Inferior parietal cortex (tissue), 1 donor: Measurements from ENCODE around the gene KDM4B.

Experiments
- DNase-seq: peaks from one replicate; pipeline ENCODE4 v3.0.0-alpha.2; 2016; ENCODE audit errors: extremely low spot score

KDM4B gene

GRCh38 chr19:5103812-5104410 lies 135.0 kb downstream of the KDM4B start:
- no peak for DNase-seq

- no peak for DNase-seq
Observed at GRCh38 chr19:5104871-5105351, 136.0 kb downstream of the KDM4B start.

DNA sequence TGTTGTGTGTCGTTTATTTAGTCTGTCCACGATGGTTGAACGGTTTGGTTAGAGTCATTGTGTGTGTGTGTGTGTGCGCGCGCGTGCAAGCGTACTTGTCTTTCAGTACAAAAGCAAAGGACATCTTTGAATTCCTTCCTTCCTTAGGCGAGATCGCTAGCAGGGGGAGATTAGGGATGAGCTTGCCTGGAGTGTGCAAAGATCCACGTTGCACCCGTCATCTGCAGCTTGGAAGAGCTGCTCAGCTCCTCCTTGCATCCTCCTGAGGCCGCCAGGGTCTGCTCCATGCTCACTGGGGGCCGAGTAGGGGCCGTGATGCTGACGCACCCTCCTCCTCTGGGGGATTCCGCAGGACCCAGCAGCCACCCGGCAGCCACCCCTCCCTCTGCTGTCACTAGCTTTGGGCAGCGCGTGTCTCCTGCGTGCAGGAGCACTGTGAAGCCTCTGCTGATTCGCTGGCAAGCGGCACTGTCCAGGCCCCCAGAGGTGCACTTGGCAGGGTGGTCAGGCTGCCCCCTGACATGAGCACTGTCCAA lies 137.3 kb downstream of the KDM4B start:
- no peak for DNase-seq

GRCh38 chr19:5106971-5107370 lies 138.1 kb downstream of the KDM4B start:
- no peak for DNase-seq

- DNase-seq: no peak
Observed at GRCh38 chr19:5107432-5108122, 138.7 kb downstream of the KDM4B start.

GRCh38 chr19:5108123-5108596 lies 139.2 kb downstream of the KDM4B start:
- DNase-seq: no peak

DNA sequence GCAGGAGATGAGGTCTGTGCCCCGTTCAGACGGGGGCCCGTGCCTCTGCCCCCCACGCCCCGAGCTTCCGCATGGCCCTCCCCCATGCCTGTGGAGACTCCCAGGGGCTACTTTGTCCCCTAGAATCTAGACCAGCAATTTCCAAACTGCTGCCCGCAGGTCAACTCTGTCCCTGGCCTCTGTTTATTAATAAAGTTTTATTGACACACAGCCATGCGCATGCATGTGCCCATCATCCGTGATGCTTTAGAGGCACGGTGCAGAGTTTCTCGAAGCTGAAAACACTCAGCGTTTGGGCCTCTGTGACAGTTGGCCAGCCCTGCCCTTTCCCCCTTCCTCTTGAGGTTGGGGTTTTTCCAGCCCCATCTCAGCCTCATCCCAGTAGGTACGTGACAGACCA lies 140.0 kb downstream of the KDM4B start:
- no peak for DNase-seq

- DNase-seq: no peak
Observed at GRCh38 chr19:5109560-5109959, 140.6 kb downstream of the KDM4B start.

DNA sequence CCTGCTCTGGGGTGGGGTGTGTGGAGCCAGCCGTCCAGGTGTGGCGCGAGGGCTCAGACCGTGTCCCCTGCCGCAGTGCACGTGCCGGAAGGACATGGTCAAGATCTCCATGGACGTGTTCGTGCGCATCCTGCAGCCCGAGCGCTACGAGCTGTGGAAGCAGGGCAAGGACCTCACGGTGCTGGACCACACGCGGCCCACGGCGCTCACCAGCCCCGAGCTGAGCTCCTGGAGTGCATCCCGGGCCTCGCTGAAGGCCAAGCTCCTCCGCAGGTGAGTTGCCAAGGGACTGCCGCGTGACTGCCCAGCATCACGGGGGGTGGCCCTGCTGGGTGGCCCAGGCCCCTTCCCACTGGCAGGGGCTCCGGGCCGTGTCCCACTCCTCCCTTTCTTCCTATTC lies 141.6 kb downstream of the KDM4B start:
- no peak for DNase-seq

DNA sequence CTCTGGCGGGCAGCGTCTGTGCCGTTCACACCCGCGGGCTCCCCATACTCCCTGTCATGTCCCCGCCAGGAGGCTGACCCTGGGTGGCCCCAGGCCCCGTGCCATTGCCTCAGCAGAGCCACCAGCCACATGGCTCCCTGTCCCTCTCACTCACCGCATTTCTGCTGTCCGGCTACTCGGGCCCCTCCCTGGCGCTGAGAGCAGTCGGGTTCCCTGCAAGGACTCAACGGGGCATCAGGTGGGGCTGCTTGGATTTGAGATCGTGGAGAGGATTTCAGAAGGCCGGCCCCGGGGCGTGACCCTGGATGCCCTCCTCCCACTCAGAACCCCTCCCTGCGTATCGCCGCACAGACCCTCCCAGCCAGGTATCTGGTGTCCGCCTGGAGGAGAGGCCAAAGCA lies 142.1 kb downstream of the KDM4B start:
- DNase-seq: no peak

GRCh38 chr19:5112175-5112574 lies 143.3 kb downstream of the KDM4B start:
- DNase-seq: no peak

DNA sequence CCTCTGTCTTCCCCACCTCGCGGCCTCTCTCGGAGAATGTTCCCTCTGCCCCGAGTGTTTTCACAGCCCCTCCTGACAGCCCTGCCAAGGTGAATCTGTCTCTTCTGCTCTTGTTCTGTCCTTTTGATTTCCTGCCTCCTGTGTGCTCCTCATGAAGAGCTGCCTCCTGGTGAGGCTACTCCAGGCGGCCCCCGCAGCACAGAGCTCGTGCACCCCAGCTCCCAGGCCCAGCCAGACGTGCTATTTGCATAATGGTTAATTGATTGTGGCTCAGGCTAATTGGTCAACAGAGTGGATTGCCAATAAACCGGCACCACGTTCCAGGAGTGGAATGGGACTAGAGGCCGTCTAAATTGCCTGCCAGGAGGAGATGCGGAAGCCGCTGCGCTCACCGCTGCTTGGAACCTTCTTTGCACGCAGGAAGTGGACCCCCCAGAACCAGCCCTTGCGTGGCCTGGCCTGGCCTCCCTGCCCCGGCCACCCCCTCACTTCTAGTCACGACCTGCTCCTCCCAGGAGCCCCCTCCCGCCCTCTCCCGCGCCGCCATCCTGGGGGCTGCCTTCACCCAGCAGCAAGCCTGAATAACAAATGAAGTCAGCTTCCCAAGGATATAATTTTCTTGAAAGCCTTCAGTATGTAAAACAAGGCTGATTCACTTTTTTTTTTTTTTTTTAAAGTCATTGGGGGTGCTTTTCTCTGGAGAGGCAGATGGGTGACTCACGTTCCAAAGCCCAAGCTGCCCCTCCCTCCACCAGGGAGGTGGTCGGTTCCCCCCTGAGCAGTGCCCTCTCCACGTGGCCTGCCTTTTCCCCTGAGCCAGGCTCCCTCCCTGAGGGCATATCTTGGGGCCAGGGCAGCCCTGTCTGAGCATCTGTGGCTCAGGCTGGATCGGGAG lies 144.0 kb downstream of the KDM4B start:
- no peak for DNase-seq

DNA sequence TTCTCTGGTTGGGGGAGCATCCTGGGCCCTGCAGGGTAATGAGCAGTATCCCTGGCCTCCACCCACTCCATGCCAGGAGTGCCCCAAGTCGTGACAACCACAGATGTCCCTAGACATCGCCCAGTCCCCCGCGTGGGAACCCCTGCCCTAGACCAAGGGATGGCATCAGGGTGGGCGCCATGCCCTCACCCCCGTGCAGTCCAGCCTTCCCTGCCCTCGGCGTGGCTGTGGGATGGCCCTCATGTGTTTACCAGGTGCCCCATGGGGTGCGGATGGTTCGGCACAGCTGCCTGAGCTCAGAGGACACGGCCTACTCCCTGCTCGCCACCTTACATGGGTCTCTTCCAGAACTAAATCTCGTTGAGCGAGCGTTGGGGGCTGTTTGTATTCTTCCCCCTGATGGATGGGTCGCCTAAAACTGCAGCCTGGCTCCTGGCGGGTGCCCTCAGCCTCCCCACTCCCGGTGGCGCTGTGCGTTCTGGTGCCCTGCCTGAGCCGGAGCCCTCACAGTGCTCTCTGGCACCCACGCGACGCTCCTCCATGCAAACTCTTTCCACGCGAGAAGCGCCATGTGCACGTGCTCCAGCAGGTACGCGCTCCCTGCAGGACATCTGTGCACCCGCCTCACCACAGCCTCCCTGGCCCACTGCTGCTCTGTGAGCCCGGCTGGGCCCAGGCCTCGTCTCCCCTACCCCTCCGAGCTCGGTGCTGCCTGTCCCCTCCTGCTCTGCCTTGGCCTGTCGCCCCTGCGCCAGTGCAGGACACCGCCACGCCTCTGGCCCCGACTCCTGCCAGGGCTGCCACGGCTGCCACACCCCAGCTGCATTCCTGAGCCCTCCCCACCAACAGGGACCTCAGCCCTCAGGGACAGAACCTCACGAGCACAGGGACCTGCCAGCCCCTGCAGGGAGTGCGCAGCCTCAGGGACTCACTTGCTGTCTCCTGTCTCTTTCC lies 145.0 kb downstream of the KDM4B start:
- no peak for DNase-seq

GRCh38 chr19:5114727-5115126 lies 145.8 kb downstream of the KDM4B start:
- DNase-seq: no peak

GRCh38 chr19:5115351-5115750 lies 146.4 kb downstream of the KDM4B start:
- no peak for DNase-seq

- DNase-seq: no peak
Observed at GRCh38 chr19:5115771-5116202, 146.9 kb downstream of the KDM4B start.

DNA sequence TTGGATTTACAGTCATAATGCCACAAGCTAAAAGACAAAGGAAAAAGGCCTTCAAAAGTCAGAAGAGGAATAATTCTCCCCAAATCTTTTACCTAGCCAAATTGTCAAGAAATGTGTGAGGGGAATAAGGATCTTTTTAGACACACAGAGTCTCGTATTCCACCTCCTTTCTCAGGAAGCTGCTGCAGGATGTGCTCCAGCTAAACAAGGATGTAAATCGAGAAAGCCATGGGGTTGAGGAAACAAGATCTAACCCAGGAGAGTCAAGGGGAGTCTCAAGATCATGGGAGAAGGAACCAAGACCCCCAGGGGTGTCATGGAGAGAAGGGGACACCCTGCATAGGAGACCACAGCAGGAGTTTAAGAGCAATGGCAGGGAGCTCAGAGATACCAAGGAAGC lies 147.4 kb downstream of the KDM4B start:
- DNase-seq: no peak

DNA sequence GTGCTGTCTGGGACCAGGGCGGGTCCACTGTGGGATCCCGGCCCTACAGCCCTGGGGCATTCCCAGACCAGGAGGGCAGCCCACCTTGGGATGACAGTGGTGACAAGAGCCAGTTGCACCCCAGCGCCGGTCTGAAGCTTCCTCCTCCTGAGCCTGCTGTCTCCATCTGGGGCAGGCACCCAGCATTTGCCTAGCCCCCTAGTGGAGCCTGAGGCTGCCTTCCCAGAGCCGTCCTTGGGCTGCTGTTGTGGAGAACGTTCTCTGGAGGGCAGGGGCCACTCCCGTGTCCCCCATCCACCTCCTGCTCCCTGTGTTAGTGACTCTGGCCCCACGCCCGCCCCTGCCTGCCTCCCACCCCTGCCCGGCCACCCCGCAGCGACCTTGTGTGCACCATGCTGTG lies 148.5 kb downstream of the KDM4B start:
- DNase-seq: no peak

- no peak for DNase-seq
Observed at GRCh38 chr19:5118026-5118425, 149.1 kb downstream of the KDM4B start.

DNA sequence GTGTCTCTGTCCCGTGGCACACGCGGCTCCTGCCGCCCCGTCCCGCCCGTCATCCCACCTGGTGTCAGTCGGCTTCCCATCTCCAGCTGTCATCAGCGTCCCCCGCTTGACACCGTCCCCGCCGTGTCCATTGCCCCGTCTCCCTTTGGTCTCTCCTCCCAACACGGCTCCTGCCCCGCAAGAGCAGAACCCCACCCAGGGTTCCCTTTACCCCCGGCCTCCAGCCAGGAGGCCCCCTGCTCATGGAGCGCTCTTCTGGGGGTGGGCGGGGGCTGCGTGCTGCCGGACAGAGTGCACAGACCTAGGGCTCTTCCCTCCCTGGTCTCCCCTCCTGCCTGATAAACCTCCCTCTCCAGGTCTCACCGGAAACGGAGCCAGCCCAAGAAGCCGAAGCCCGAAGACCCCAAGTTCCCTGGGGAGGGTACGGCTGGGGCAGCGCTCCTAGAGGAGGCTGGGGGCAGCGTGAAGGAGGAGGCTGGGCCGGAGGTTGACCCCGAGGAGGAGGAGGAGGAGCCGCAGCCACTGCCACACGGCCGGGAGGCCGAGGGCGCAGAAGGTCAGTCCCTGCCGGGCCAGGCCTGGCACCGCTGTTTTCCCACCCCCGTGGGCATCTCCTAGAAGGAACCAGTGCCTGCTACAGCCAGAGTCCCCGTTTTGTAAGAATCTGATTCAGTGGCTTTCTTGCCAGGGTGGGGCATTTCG lies 150.5 kb downstream of the KDM4B start:
- no peak for DNase-seq
